B cell (primary cell): ENCODE measurements around the gene SLC25A14. TPM values are rescaled to one million over a fixed set of nuclear protein-coding genes. Genes with fewer than 3 reads are reported as not detected.
"Not testable (repeated sequence)": the region's sequence is repeated elsewhere in the genome, so short reads cannot be mapped to it uniquely, and the experiment has no call there.

Experiments used
- ATAC-seq: fragments of 200-7000 bp; cut with Tn5 transposase; one replicate; pipeline ENCODE4 v1.10.0; 2021; ENCODE audit warnings: low read depth, mild to moderate bottlenecking, moderate number of reproducible peaks, moderate library complexity
- CTCF ChIA-PET: fragments of 350-600 bp; sonication (Branson Sonifier 250); formaldehyde crosslinking; loops from one replicate; lab custom pipeline; 2021; ENCODE audit warnings: antibody characterized with exemption, inconsistent platforms; lab: Charles Lee
- POLR2A ChIA-PET: fragments of 350-600 bp; sonication (Branson Sonifier 250); formaldehyde crosslinking; loops from one replicate; lab custom pipeline; 2021; ENCODE audit warnings: antibody characterized with exemption; lab: Charles Lee
- DNase-seq: peaks from one replicate; pipeline ENCODE4 v3.0.0; 2013
- H2AFZ ChIP-seq: 2 replicates; pipeline ENCODE4 v1.6.1; 2012; ENCODE audit warnings: mild to moderate bottlenecking, low read depth, low read length; ENCODE audit not compliant: insufficient read depth, poor library complexity, severe bottlenecking
- H3K27ac ChIP-seq, 2 donors: 1 replicate in 1 of 2; 2 replicates in 1 of 2; pipeline ENCODE4 v1.5.1; 2012 to 2013; ENCODE audit warnings: low read length in 2 of 2, mild to moderate bottlenecking in 2 of 2, moderate library complexity in 1 of 2
- H3K27me3 ChIP-seq, 4 experiments: fragments of 200-600 bp in 1 of 4; sonication (generic) in 1 of 4; replicated peaks in 1 of 4; 1 replicate in 2 of 4; 2 replicates in 2 of 4; pipeline versions ENCODE4 v1.6.1 to v1.7.0; 2013 to 2016; ENCODE audit warnings: low read length in 3 of 4, mild to moderate bottlenecking in 2 of 4, mixed read lengths in 1 of 4, moderate library complexity in 1 of 4; ENCODE audit not compliant: insufficient read depth in 4 of 4, control insufficient read depth in 3 of 4; ENCODE audit errors: control extremely low read depth in 1 of 4
- H3K36me3 ChIP-seq, 2 experiments: replicated peaks in 1 of 2; 1 replicate in 1 of 2; 2 replicates in 1 of 2; pipeline versions ENCODE4 v1.6.1 to v1.7.1; 2013; ENCODE audit warnings: low read length in 1 of 2; ENCODE audit not compliant: insufficient read depth in 2 of 2, control insufficient read depth in 1 of 2; ENCODE audit errors: control extremely low read depth in 1 of 2, extremely low read depth in 1 of 2
- H3K4me1 ChIP-seq, 2 donors: fragments of 200-600 bp in 1 of 2; sonication (generic) in 1 of 2; 1 replicate in 1 of 2; 2 replicates in 1 of 2; pipeline versions ENCODE4 v1.5.1 to v1.6.1; 2013 to 2017; ENCODE audit warnings: low read length in 2 of 2; ENCODE audit not compliant: control insufficient read depth in 2 of 2, insufficient read depth in 2 of 2
- H3K4me2 ChIP-seq: replicated peaks from 2 replicates; pipeline ENCODE3; 2012; ENCODE audit warnings: mild to moderate bottlenecking, low read depth, low read length; ENCODE audit not compliant: poor library complexity, severe bottlenecking
- H3K4me3 ChIP-seq, 5 experiments: fragments of 200-600 bp in 1 of 5; sonication (generic) in 1 of 5; 1 replicate in 3 of 5; 2 replicates in 2 of 5; pipeline versions ENCODE4 v1.5.1 to v1.7.0; 2011 to 2016; ENCODE audit warnings: low read length in 4 of 5, mild to moderate bottlenecking in 4 of 5, low read depth in 2 of 5, control low read depth in 1 of 5, moderate library complexity in 1 of 5; ENCODE audit not compliant: insufficient read depth in 1 of 5; ENCODE audit errors: control extremely low read depth in 1 of 5, extremely low read depth in 1 of 5
- H3K79me2 ChIP-seq: fragments of 200-600 bp; sonication (generic); one replicate; pipeline ENCODE4 v1.6.0; 2016; ENCODE audit warnings: low read length; ENCODE audit not compliant: control insufficient read depth, insufficient read depth
- H3K9ac ChIP-seq: fragments of 200-600 bp; sonication (generic); 2 replicates; pipeline ENCODE4 v1.6.1; 2017; ENCODE audit warnings: mild to moderate bottlenecking, low read length, moderate library complexity
- H3K9me3 ChIP-seq, 3 donors: one replicate each; pipeline versions ENCODE4 v1.6.1 to v1.7.1; 2013; ENCODE audit warnings: low read length in 2 of 3; ENCODE audit not compliant: control insufficient read depth in 2 of 3, insufficient read depth in 1 of 3; ENCODE audit errors: control extremely low read depth in 1 of 3
- H4K20me1 ChIP-seq: 2 replicates; pipeline ENCODE4 v1.6.0; 2012; ENCODE audit warnings: mild to moderate bottlenecking, low read length; ENCODE audit not compliant: insufficient read depth, control insufficient read depth, poor library complexity, severe bottlenecking
- H3K27ac Mint-ChIP-seq: one replicate; pipeline ENCODE4 v1.8.0; 2021; ENCODE audit warnings: mixed read lengths
- H3K27me3 Mint-ChIP-seq: one replicate; pipeline ENCODE4 v1.8.0; 2021; ENCODE audit warnings: mixed read lengths
- H3K4me1 Mint-ChIP-seq: one replicate; pipeline ENCODE4 v1.8.0; 2021; ENCODE audit warnings: mixed read lengths
- H3K4me3 Mint-ChIP-seq: one replicate; pipeline ENCODE4 v1.8.0; 2021; ENCODE audit warnings: mixed read lengths
- H3K9me3 Mint-ChIP-seq: one replicate; pipeline ENCODE4 v1.8.0; 2022; ENCODE audit warnings: mixed read lengths; ENCODE audit not compliant: insufficient read depth
- EZH2 ChIP-seq: IDR thresholded peaks from 2 replicates; pipeline ENCODE4 v1.6.1; 2012; ENCODE audit warnings: borderline replicate concordance, low read depth, mild to moderate bottlenecking, moderate library complexity, low read length; ENCODE audit not compliant: insufficient read depth, poor library complexity, severe bottlenecking
- WGBS: methylation state at CpG from one replicate; pipeline ENCODE4 v1.1.5; 2013; ENCODE audit warnings: missing lambda C conversion rate; ENCODE audit not compliant: insufficient coverage; 5-methylcytosine and 5-hydroxymethylcytosine counted together
- intact Hi-C: fragments of 100-400 bp; cut with micrococcal nuclease; formaldehyde crosslinking; loops from one replicate; pipeline ENCODE4 v1.10.0; 2022
- polyA plus RNA-seq: library from polyadenylated mRNA; depleted of rRNA; stranded (reverse); fragments of >200 nt; gene quantifications from 2 replicates; pipeline ENCODE4 v1.2.3, GENCODE V29; 2012
- total RNA-seq, 2 donors: library from RNA; stranded (reverse); fragments of 120-200 nt in 1 of 2; gene quantifications; 1 replicate in 1 of 2; 2 replicates in 1 of 2; pipeline versions ENCODE4 v1.2.3 to v1.2.4, GENCODE V29; 2013 to 2022
- TF ChIP-seq, protein P1 (sequence below): fragments of 200-600 bp; IDR thresholded peaks from one replicate; pipeline ENCODE4 v1.8.0; 2022; ENCODE audit warnings: antibody characterized with exemption, mild to moderate bottlenecking

SLC25A14 gene
- total and polyA plus RNA-seq, 2 donors (not counting 1 experiment from before 2014, with no cell fraction given) = 13.1 to 23.7 TPM

DNA sequence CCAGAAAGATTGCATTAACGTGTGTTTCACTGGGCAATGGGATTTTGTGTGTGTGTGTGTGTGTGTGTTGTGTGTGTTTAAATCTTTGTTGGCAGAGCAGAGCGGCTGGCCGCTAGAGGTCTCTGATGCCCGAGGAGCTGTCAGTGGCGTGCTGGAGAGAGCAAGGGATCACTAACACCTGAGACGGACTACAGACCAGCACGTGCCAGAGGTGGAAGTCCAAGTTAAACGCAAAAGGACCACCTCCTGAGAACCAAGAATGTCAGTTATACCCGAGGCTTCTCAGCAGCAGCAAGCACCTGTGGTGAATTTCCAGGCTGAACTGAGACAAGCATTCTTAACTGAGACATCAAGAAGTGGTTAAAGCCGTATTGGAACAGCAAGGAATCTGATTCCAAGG lies 9.0 kb upstream of the SLC25A14 start:
- H3K79me2 ChIP-seq = no peaks in the 10 kb centered on the region
- H3K27me3 Mint-ChIP-seq = peaks cover 11% of the 10 kb centered on the region
- ChIA-PET CTCF (interaction anchor here (2.0 to 2.8 kb wide), 2 partner anchors 584 to 586 kb away, joined by 7 to 14 read pairs; no protein-coding TSS in a partner anchor), POLR2A (no interaction called here)
- H3K4me2 ChIP-seq = no peak overlapping the region
- TF ChIP-seq, protein P1, sequence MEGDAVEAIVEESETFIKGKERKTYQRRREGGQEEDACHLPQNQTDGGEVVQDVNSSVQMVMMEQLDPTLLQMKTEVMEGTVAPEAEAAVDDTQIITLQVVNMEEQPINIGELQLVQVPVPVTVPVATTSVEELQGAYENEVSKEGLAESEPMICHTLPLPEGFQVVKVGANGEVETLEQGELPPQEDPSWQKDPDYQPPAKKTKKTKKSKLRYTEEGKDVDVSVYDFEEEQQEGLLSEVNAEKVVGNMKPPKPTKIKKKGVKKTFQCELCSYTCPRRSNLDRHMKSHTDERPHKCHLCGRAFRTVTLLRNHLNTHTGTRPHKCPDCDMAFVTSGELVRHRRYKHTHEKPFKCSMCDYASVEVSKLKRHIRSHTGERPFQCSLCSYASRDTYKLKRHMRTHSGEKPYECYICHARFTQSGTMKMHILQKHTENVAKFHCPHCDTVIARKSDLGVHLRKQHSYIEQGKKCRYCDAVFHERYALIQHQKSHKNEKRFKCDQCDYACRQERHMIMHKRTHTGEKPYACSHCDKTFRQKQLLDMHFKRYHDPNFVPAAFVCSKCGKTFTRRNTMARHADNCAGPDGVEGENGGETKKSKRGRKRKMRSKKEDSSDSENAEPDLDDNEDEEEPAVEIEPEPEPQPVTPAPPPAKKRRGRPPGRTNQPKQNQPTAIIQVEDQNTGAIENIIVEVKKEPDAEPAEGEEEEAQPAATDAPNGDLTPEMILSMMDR = no peak
- TF ChIP-seq EZH2 = no peak
- no peak overlapping the region for H3K9ac ChIP-seq
- H3K4me1 ChIP-seq = no peaks in the 10 kb centered on the region
- H2AFZ ChIP-seq = peak overlapping the region; percentile 5
- H3K27ac ChIP-seq = no peak overlapping the region
- 15% methylated on average over 4 of the region's 10 CpGs for WGBS
- intact Hi-C loops = loop anchor here (5.0 kb wide), 1 partner anchor 1302 kb away; no protein-coding TSS in a partner anchor
- H3K9me3 ChIP-seq = no peaks in the 10 kb centered on the region
- H3K27ac Mint-ChIP-seq = no peak overlapping the region
- H3K4me1 Mint-ChIP-seq = no peaks in the 10 kb centered on the region
- H3K4me3 Mint-ChIP-seq = no peak overlapping the region
- no peaks in the 10 kb centered on the region for H3K9me3 Mint-ChIP-seq
- H3K36me3 ChIP-seq = no peaks in the 10 kb centered on the region
- peaks cover 0 to 7% (median 3%) of the 10 kb centered on the region in 4 experiments for H3K27me3 ChIP-seq
- no peak overlapping the region for H3K4me3 ChIP-seq
- DNase-seq (peak; percentile 50), ATAC-seq (no peak)
- no peaks in the 10 kb centered on the region for H4K20me1 ChIP-seq

DNA sequence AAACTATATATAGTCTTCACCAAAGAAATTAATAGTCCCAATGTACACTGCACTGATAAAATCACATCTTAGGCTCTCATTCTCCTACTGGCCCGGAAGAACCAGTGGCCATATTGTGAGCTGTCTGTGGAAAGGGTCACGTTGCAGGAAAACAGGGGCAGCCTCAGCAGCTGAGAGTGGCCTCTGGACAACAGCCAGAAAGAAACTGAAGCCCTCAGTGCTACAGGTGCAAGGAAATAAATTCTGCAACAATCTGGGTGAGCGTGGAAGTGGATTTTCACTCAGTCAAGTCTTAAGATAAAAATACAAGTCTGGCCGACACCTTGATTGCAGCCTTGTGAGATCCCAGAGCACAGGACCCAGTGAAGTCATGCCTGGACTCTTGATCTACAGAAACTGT lies 3.2 kb upstream of the SLC25A14 start:
- H3K4me1 Mint-ChIP-seq = peaks cover 16% of the 10 kb centered on the region
- H3K9me3 Mint-ChIP-seq = no peaks in the 10 kb centered on the region
- DNase-seq (no peak), ATAC-seq (no peak)
- ChIA-PET POLR2A (no interaction called here), CTCF (no interaction called here)
- Histone ChIP-seq H3K27ac (no peak overlapping the region), H3K79me2 (no peaks in the 10 kb centered on the region), H3K9me3 (no peaks in the 10 kb centered on the region), H4K20me1 (no peaks in the 10 kb centered on the region), H3K27me3 (no peaks in the 10 kb centered on the region), H3K4me1 (peaks cover 4 to 7% of the 10 kb centered on the region in 2 donors), H3K4me3 (no peak overlapping the region), H3K4me2 (no peak overlapping the region), H3K9ac (no peak overlapping the region), H3K36me3 (no peaks in the 10 kb centered on the region), H2AFZ (no peak overlapping the region)
- H3K4me3 Mint-ChIP-seq = no peak overlapping the region
- intact Hi-C loops = no loop called here
- H3K27me3 Mint-ChIP-seq = no peaks in the 10 kb centered on the region
- TF ChIP-seq, protein P1 = no peak
- TF ChIP-seq EZH2 = no peak
- no peak overlapping the region for H3K27ac Mint-ChIP-seq
- no CpG with 5 or more reads among the region's 4 CpGs for WGBS

DNA sequence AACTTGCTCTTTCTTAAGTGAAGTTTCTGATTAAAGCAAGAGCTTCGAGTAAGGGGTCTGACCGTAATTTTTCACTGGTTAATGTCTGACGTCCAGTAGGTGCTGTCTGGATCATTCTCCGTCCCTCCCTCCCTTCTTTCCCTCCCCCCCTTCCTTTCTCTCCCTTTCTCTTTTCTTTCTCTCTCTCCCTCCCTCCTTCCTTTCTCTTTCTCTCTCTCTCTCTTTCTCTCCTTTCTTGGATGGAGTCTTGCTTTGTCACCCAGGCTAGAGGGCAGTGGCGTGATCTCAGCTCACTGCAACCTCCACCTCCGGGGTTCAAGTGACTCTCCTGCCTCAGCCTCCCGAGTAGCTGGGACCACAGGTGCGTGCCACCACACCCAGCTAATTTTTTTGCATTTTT lies 850 bp upstream of the SLC25A14 start:
- H3K4me3 ChIP-seq = peak overlapping the region in 3 of 5 experiments; percentile 55 to 71 (median 67)

More for the DNA sequence above, 850 bp upstream of the SLC25A14 start:
- H3K9me3 Mint-ChIP-seq, H3K27me3 ChIP-seq, POLR2A ChIA-PET, ATAC-seq, H3K4me1 ChIP-seq, DNase-seq, H3K27ac Mint-ChIP-seq, CTCF ChIA-PET, H3K36me3 ChIP-seq, H3K9me3 ChIP-seq, H3K79me2 ChIP-seq, H4K20me1 ChIP-seq, H3K27me3 Mint-ChIP-seq, H3K27ac ChIP-seq: not testable (repeated sequence)
- peak overlapping the region; percentile 16 for H3K4me3 Mint-ChIP-seq
- peak overlapping the region; percentile 73 for H3K9ac ChIP-seq
- peak overlapping the region; percentile 85 for H2AFZ ChIP-seq
- intact Hi-C loops = loop anchor here (1.0 kb wide), 2 partner anchors 71 to 564 kb away; partner anchors contain the start of genes ENOX2 and ZNF280C
- WGBS = no CpG with 5 or more reads among the region's 8 CpGs
- H3K4me2 ChIP-seq = peak overlapping the region; percentile 73
- peaks cover 16% of the 10 kb centered on the region for H3K4me1 Mint-ChIP-seq
